Kidney capillary endothelial cell (primary cell): Measurements from ENCODE around the gene SAMD14.

Experiments used
- DNase-seq: peaks from one replicate; pipeline ENCODE4 v3.0.0-alpha.2; 2018; ENCODE audit warnings: low spot score

Gene SAMD14

GRCh38 chr17:50129728-50130558, at the start of gene SAMD14:
SAMD14 (minus strand) TSS chr17:50130160; CDS start chr17:50124959, 5,201 bp downstream.
- no peak for DNase-seq

GRCh38 chr17:50177983-50178834, 48.2 kb upstream of the SAMD14 start:
- DNase-seq = peak; percentile 91

GRCh38 chr17:50177476-50177875, 47.5 kb upstream of the SAMD14 start:
- DNase-seq = no peak

GRCh38 chr17:50176559-50177357, 46.8 kb upstream of the SAMD14 start:
- DNase-seq = no peak

- DNase-seq = no peak
Observed at GRCh38 chr17:50175035-50175807, 45.3 kb upstream of the SAMD14 start.

- DNase-seq = no peak
Observed at GRCh38 chr17:50174444-50174843, 44.5 kb upstream of the SAMD14 start.

- DNase-seq = no peak
Observed at GRCh38 chr17:50173335-50173941, 43.5 kb upstream of the SAMD14 start.

GRCh38 chr17:50172936-50173334, 43.0 kb upstream of the SAMD14 start:
- DNase-seq = no peak

- no peak for DNase-seq
Observed at GRCh38 chr17:50172130-50172529, 42.2 kb upstream of the SAMD14 start.

- no peak for DNase-seq
Observed at GRCh38 chr17:50171371-50172071, 41.6 kb upstream of the SAMD14 start.

GRCh38 chr17:50170662-50171370, 40.9 kb upstream of the SAMD14 start:
- DNase-seq = no peak

GRCh38 chr17:50169881-50170459, 40.0 kb upstream of the SAMD14 start:
- DNase-seq = no peak

GRCh38 chr17:50169121-50169764, 39.3 kb upstream of the SAMD14 start:
- DNase-seq = peak; percentile 63

- no peak for DNase-seq
Observed at GRCh38 chr17:50168319-50168718, 38.4 kb upstream of the SAMD14 start.

GRCh38 chr17:50167371-50167770, 37.4 kb upstream of the SAMD14 start:
- DNase-seq = no peak

GRCh38 chr17:50166518-50167181, 36.7 kb upstream of the SAMD14 start:
- no peak for DNase-seq

- DNase-seq = no peak
Observed at GRCh38 chr17:50165867-50166517, 36.0 kb upstream of the SAMD14 start, which contains the start of gene SGCA. SGCA (plus strand) TSS chr17:50166005; CDS start chr17:50166041, 36 bp downstream.

- DNase-seq = no peak
Observed at GRCh38 chr17:50165466-50165865, 35.5 kb upstream of the SAMD14 start.
